ENCODE results near the gene ERBB4. TPM values are rescaled to one million over a fixed set of nuclear protein-coding genes. Genes with fewer than 3 reads are reported as not detected.

The ERBB4 gene
- total RNA-seq, 2 experiments from 2014 or later, result not detected

DNA sequence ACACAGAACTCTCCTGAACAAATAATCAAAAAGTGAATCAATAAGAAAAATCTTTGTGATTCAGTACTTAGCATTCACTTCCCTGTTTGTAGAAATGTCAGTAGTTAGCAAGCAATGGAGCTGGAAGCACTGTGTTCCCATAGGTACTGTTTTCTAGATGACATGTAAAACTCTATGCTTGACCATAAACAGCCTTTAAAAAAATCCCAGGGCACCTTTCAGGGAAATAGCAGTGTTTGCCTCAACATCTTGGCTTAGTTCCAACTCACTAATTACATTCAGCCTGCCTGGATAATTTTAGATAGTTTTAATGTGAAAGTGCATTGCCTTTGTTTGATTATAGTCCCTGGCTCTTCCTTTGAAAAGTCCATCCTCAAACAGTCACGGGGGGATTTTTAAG is 721.8 kb downstream of the ERBB4 start:
- Mint-ChIP-seq H3K4me1 (ENCODE audit: low read depth) (no peaks in the 10 kb centered on the region), H3K36me3 (ENCODE audit: low read depth) (no peaks in the 10 kb centered on the region), H3K9me3 (peaks cover 8% of the 10 kb centered on the region), H3K27ac (no peak overlapping the region), H3K27me3 (no peaks in the 10 kb centered on the region), H3K4me3 (no peak overlapping the region)
- H3K27ac ChIP-seq (ENCODE audit: low read depth in 1 of 2, low read length in 2 of 2), result no peak overlapping the region
- peaks cover 0 to 7% of the 10 kb centered on the region in 2 experiments for H3K9me3 ChIP-seq (ENCODE audit: control insufficient read depth in 1 of 2, insufficient read depth in 1 of 2, low read length in 2 of 2)
- no peaks in the 10 kb centered on the region for H3K4me1 ChIP-seq (ENCODE audit: insufficient read depth, low read length)
- TF ChIP-seq, protein P1, sequence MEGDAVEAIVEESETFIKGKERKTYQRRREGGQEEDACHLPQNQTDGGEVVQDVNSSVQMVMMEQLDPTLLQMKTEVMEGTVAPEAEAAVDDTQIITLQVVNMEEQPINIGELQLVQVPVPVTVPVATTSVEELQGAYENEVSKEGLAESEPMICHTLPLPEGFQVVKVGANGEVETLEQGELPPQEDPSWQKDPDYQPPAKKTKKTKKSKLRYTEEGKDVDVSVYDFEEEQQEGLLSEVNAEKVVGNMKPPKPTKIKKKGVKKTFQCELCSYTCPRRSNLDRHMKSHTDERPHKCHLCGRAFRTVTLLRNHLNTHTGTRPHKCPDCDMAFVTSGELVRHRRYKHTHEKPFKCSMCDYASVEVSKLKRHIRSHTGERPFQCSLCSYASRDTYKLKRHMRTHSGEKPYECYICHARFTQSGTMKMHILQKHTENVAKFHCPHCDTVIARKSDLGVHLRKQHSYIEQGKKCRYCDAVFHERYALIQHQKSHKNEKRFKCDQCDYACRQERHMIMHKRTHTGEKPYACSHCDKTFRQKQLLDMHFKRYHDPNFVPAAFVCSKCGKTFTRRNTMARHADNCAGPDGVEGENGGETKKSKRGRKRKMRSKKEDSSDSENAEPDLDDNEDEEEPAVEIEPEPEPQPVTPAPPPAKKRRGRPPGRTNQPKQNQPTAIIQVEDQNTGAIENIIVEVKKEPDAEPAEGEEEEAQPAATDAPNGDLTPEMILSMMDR (IDR thresholded peaks at IDR 0.05), result no peak
- DNase-seq (no peak), ATAC-seq (ENCODE audit: poor library complexity) (no peak)
- H3K36me3 ChIP-seq (ENCODE audit: insufficient read depth, low read length), result no peaks in the 10 kb centered on the region
- H3K4me3 ChIP-seq (ENCODE audit: low read length), result no peak overlapping the region
- CTCF ChIA-PET, result no interaction called here
- H3K27me3 ChIP-seq (ENCODE audit: control insufficient read depth in 1 of 2, insufficient read depth in 2 of 2, low read length in 2 of 2), result no peaks in the 10 kb centered on the region
- intact Hi-C loops (cut with DNase I, micrococcal nuclease), result no loop called here
- POLR2A ChIA-PET, result no interaction called here

DNA sequence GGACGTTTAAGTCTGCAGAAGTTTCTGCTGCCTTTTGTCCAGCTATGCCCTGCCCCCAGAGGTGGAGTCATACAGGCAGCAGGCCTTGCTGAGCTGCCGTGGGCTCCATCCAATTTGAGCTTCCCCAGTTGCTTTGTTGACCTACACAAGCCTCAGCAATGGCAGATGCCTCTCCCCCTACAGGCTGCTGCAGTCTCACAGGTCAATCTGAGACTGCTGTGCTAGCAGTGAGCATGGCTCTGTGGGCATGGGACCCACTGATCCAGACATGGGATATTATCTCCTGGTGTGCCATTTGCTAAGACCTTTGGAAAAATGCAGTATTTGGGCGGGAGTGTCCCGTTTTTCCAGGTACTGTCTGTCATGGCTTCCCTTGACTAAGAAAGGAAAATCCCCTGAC is 726.0 kb downstream of the ERBB4 start:
- Mint-ChIP-seq H3K27me3 (no peaks in the 10 kb centered on the region), H3K4me1 (ENCODE audit: low read depth) (no peaks in the 10 kb centered on the region), H3K27ac (no peak overlapping the region), H3K4me3 (no peak overlapping the region), H3K9me3 (peaks cover 5% of the 10 kb centered on the region), H3K36me3 (ENCODE audit: low read depth) (no peaks in the 10 kb centered on the region)
- no peaks in the 10 kb centered on the region for H3K4me1 ChIP-seq (ENCODE audit: insufficient read depth, low read length)
- H3K27ac ChIP-seq (ENCODE audit: low read depth in 1 of 2, low read length in 2 of 2), result no peak overlapping the region
- intact Hi-C loops (cut with DNase I, micrococcal nuclease), result no loop called here
- H3K27me3 ChIP-seq (ENCODE audit: control insufficient read depth in 1 of 2, insufficient read depth in 2 of 2, low read length in 2 of 2), result no peaks in the 10 kb centered on the region
- no peaks in the 10 kb centered on the region for H3K36me3 ChIP-seq (ENCODE audit: insufficient read depth, low read length)
- H3K4me3 ChIP-seq (ENCODE audit: low read length), result no peak overlapping the region
- DNase-seq (no peak), ATAC-seq (ENCODE audit: poor library complexity) (no peak)
- CTCF ChIA-PET, result no interaction called here
- TF ChIP-seq, protein P1 (IDR thresholded peaks at IDR 0.05), result no peak
- POLR2A ChIA-PET, result no interaction called here
- H3K9me3 ChIP-seq (ENCODE audit: control insufficient read depth in 1 of 2, insufficient read depth in 1 of 2, low read length in 2 of 2), result peaks cover 0 to 7% of the 10 kb centered on the region in 2 experiments

DNA sequence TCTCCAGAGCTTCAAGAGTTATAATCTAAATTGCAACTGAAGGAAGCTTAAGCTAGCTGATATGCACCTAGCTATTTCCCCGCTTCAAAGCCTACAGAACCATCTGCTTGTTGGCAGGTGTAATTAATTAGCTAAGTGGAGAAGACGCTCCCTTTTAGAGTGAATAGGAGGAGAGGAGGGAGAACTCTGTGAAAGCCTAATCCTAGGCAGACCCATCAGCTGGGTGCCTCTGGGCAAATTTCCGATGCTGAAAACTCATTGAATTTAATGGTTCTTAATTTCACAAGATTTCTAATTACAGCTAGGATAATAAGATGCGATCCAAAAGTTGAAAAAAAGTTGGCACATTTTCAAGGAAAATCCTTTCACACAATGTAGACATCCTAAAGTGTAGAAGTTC is 735.9 kb downstream of the ERBB4 start:
- no peak for DNase-seq
- H3K4me1 ChIP-seq (ENCODE audit: insufficient read depth, low read length), result no peaks in the 10 kb centered on the region
- Mint-ChIP-seq H3K36me3 (ENCODE audit: low read depth) (no peaks in the 10 kb centered on the region), H3K27ac (no peak overlapping the region), H3K4me1 (ENCODE audit: low read depth) (no peaks in the 10 kb centered on the region), H3K9me3 (no peaks in the 10 kb centered on the region), H3K4me3 (no peak overlapping the region), H3K27me3 (no peaks in the 10 kb centered on the region)
- H3K9me3 ChIP-seq (ENCODE audit: control insufficient read depth in 1 of 2, insufficient read depth in 1 of 2, low read length in 2 of 2), result no peaks in the 10 kb centered on the region
- H3K36me3 ChIP-seq (ENCODE audit: insufficient read depth, low read length), result no peaks in the 10 kb centered on the region
- ChIA-PET CTCF (no interaction called here), POLR2A (no interaction called here)
- TF ChIP-seq, protein P1 (IDR thresholded peaks at IDR 0.05), result no peak
- H3K4me3 ChIP-seq (ENCODE audit: low read length), result no peak overlapping the region
- no peak overlapping the region for H3K27ac ChIP-seq (ENCODE audit: low read depth in 1 of 2, low read length in 2 of 2)
- ATAC-seq (ENCODE audit: poor library complexity), result no peak
- intact Hi-C loops (cut with DNase I, micrococcal nuclease), result no loop called here
- no peaks in the 10 kb centered on the region for H3K27me3 ChIP-seq (ENCODE audit: control insufficient read depth in 1 of 2, insufficient read depth in 2 of 2, low read length in 2 of 2)

Data from CD4-positive, alpha-beta T cell (primary cell).